HL-60 (cell line): ENCODE data around the gene LMF1.

Experiments used
- DNase-seq, 2 experiments: peaks; one replicate each; pipeline ENCODE4 v3.0.0-alpha.2; 2010 to 2020; ENCODE audit warnings: low read depth in 1 of 2, low spot score in 1 of 2
- H3K27ac ChIP-seq: fragments of 250-450 bp; sonication (Bioruptor Pico); replicated peaks from 2 replicates; pipeline ENCODE4 v1.5.1; 2020; ENCODE audit warnings: mild to moderate bottlenecking, moderate library complexity
- H3K27me3 ChIP-seq: fragments of 250-450 bp; sonication (Bioruptor Pico); 2 replicates; pipeline ENCODE4 v1.5.1; 2021; ENCODE audit warnings: mild to moderate bottlenecking, moderate library complexity; ENCODE audit not compliant: insufficient read depth, poor library complexity, severe bottlenecking
- H3K4me3 ChIP-seq: replicated peaks from 2 replicates; pipeline ENCODE4 v1.5.1; 2011; ENCODE audit warnings: mild to moderate bottlenecking, control low read depth, low read length; ENCODE audit not compliant: insufficient read depth
- CTCF ChIP-seq: IDR thresholded peaks from one replicate; pipeline ENCODE4 v1.5.1; 2011; ENCODE audit warnings: low read length, control low read depth, inconsistent platforms; ENCODE audit not compliant: insufficient read depth
- GABPA ChIP-seq: IDR thresholded peaks from 2 replicates; pipeline ENCODE4 v1.6.1; 2012; ENCODE audit warnings: low read depth
- POLR2AphosphoS5 ChIP-seq: IDR thresholded peaks from 2 replicates; pipeline ENCODE4 v1.6.1; 2012; ENCODE audit warnings: low read depth
- SPI1 ChIP-seq: IDR thresholded peaks from 2 replicates; pipeline ENCODE4 v1.6.1; 2012; ENCODE audit warnings: low read depth, mild to moderate bottlenecking, borderline replicate concordance
- TF ChIP-seq, protein P1 (sequence below): IDR thresholded peaks from 2 replicates; pipeline ENCODE4 v1.6.1; 2012; ENCODE audit warnings: low read depth; ENCODE audit not compliant: insufficient replicate concordance

The LMF1 gene

DNA sequence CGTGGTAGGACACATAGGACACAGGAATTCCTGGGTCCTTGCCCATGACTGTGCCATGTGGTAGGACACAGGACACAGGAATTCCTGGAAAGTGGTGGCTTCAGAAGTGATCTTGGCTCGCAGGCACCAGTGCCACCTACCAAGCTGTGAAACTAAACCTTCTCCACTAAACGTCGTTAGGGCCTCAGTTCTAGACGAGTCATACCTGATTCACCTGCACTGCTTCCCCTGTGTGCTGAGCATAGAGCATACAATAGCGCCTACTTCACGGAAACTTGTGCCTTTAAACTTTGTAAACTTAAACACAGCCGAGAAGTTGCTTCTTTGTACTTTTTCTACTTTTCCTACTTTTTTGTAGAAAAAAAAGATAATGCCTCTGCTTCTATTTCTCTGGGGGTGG, 15.6 kb upstream of the LMF1 start:
- Histone ChIP-seq H3K27me3 (peaks cover 17% of the 10 kb centered on the region), H3K27ac (no peak overlapping the region), H3K4me3 (no peak overlapping the region)
- TF ChIP-seq POLR2AphosphoS5 (no peak), CTCF (no peak), SPI1 (no peak), GABPA (no peak)
- TF ChIP-seq, protein P1, sequence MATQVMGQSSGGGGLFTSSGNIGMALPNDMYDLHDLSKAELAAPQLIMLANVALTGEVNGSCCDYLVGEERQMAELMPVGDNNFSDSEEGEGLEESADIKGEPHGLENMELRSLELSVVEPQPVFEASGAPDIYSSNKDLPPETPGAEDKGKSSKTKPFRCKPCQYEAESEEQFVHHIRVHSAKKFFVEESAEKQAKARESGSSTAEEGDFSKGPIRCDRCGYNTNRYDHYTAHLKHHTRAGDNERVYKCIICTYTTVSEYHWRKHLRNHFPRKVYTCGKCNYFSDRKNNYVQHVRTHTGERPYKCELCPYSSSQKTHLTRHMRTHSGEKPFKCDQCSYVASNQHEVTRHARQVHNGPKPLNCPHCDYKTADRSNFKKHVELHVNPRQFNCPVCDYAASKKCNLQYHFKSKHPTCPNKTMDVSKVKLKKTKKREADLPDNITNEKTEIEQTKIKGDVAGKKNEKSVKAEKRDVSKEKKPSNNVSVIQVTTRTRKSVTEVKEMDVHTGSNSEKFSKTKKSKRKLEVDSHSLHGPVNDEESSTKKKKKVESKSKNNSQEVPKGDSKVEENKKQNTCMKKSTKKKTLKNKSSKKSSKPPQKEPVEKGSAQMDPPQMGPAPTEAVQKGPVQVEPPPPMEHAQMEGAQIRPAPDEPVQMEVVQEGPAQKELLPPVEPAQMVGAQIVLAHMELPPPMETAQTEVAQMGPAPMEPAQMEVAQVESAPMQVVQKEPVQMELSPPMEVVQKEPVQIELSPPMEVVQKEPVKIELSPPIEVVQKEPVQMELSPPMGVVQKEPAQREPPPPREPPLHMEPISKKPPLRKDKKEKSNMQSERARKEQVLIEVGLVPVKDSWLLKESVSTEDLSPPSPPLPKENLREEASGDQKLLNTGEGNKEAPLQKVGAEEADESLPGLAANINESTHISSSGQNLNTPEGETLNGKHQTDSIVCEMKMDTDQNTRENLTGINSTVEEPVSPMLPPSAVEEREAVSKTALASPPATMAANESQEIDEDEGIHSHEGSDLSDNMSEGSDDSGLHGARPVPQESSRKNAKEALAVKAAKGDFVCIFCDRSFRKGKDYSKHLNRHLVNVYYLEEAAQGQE: no peak
- no peak for DNase-seq

DNA sequence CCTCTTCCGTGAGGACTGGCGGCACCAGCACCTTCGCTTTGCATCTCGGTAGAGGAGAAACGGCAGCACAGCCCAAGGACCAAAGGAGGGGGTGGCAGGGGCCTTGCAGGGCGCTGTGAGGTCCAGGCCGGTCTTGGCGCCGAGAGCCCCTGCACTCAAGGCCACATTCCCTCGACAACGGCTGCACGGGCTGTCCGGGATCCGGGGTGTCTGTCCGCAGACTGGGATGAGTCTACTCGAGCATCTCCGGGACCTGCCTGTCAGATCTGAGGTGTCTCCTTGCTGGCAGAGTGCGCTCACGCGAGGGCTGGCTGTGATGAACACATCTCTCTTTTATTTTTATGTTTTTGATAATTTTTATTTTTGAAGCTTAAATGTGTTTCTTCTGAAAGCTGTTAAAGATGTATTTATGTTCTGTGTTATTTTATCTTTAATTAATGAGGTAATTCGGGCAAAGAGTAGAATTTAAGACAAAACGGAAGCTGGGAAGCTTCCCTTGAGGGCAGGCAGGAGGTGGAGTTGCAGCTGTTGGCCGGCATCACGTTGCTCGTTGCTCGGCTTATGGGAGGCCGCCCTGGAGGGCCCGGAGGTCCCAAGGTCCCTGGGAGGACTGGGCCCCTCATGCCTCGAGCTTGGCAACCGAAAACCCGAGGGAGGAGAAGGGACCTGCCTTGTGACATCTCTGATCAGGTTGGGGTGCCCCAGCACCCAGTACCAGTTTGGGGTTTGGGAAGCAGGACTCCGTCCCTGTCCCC, 15.0 kb upstream of the LMF1 start:
- H3K27me3 ChIP-seq: peaks cover 21% of the 10 kb centered on the region
- no peak overlapping the region for H3K4me3 ChIP-seq
- no peak for TF ChIP-seq SPI1
- no peak for TF ChIP-seq CTCF
- TF ChIP-seq, protein P1: no peak
- H3K27ac ChIP-seq: no peak overlapping the region
- no peak for DNase-seq

DNA sequence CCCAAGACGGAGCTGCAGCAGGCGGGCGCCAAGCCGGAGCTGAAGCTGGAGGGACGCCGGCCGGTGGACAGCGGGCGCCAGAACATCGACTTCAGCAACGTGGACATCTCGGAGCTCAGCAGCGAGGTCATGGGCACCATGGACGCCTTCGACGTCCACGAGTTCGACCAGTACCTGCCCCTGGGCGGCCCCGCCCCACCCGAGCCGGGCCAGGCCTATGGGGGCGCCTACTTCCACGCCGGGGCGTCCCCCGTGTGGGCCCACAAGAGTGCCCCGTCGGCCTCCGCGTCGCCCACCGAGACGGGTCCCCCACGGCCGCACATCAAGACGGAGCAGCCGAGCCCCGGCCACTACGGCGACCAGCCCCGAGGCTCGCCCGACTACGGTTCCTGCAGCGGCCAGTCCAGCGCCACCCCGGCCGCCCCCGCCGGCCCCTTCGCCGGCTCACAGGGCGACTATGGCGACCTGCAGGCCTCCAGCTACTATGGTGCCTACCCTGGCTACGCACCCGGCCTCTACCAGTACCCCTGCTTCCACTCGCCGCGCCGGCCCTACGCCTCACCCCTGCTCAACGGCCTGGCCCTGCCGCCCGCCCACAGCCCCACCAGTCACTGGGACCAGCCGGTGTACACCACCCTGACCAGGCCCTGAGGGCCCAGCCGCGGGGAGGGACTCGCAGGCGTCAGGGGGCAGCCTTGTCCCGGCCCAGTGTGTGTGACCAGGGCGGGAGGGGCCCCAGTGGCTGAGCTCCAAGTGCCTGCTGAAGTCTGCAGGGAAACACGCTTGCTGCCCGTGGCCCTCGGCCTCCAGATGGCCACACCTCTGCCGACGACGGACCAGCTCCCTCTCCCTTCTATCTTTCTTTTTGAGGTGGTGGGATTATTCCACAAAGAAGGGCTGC, 14.2 kb upstream of the LMF1 start:
- DNase-seq: no peak
- Histone ChIP-seq H3K27ac (no peak overlapping the region), H3K4me3 (no peak overlapping the region), H3K27me3 (peaks cover 27% of the 10 kb centered on the region)
- no peak for TF ChIP-seq CTCF
- TF ChIP-seq GABPA: no peak
- no peak for TF ChIP-seq POLR2AphosphoS5
- no peak for TF ChIP-seq SPI1
- TF ChIP-seq, protein P1: no peak
